OCI-LY3 (cell line): ENCODE results near the gene BCAT1.

Source experiments
- CTCF ChIP-seq: fragments of 200-600, 300-600 bp; sonication (generic); IDR thresholded peaks from 2 replicates; pipeline ENCODE4 v1.5.1; 2014; ENCODE audit warnings: antibody characterized with exemption, low read length, low read depth
- EZH2phosphoT487 ChIP-seq: fragments of 200-600 bp; shearing (Covaris generic); IDR thresholded peaks from 2 replicates; pipeline ENCODE4 v1.6.1; 2018; ENCODE audit warnings: antibody characterized with exemption, mixed run types, low read depth

- no peak for TF ChIP-seq CTCF
- no peak for TF ChIP-seq EZH2phosphoT487
Observed at GRCh38 chr12:24769682-24770081, 179.2 kb downstream of the BCAT1 start.
